Sigmoid colon (tissue), 7 donors: ENCODE data around the gene ADAMTS2. TPM values are rescaled to one million over a fixed set of nuclear protein-coding genes. Genes with fewer than 3 reads are reported as not detected.

ENCODE experiments used
- DNase-seq: peaks from one replicate; pipeline ENCODE4 v3.0.0-alpha.2; 2019
- H3K27ac ChIP-seq, 4 donors: fragments of 200-600 bp; sonication (generic); one replicate each; pipeline ENCODE4 v1.5.1; 2016 to 2019; ENCODE audit warnings: mild to moderate bottlenecking in 1 of 4
- H3K27me3 ChIP-seq, 3 donors: fragments of 200-600 bp; sonication (generic); one replicate each; pipeline ENCODE4 v1.5.1; 2019; ENCODE audit warnings: mild to moderate bottlenecking in 1 of 3
- H3K36me3 ChIP-seq, 4 donors: fragments of 200-600 bp; sonication (generic); one replicate each; pipeline ENCODE4 v1.5.1; 2016 to 2019
- H3K4me1 ChIP-seq, 4 donors: fragments of 200-600 bp; sonication (generic); one replicate each; pipeline ENCODE4 v1.5.1; 2017 to 2019
- H3K4me3 ChIP-seq, 4 donors: fragments of 200-600 bp; sonication (generic); one replicate each; pipeline ENCODE4 v1.5.1; 2017 to 2019; ENCODE audit warnings: mild to moderate bottlenecking in 2 of 4, moderate library complexity in 1 of 4
- H3K9me3 ChIP-seq, 4 donors: fragments of 200-600 bp in 3 of 4; sonication (generic) in 3 of 4; one replicate each; pipeline versions ENCODE4 v1.5.1 to v1.6.1; 2013 to 2019
- EP300 ChIP-seq, 4 donors: sonication (generic); formaldehyde crosslinking; IDR thresholded peaks; one replicate each; pipeline ENCODE4 v1.6.1; 2017; ENCODE audit warnings: antibody characterized with exemption in 4 of 4
- POLR2A ChIP-seq, 2 donors: fragments of 450-650 bp; IDR thresholded peaks; one replicate each; pipeline ENCODE4 v1.6.1; 2016; ENCODE audit warnings: antibody characterized with exemption in 2 of 2, mild to moderate bottlenecking in 2 of 2, moderate library complexity in 2 of 2
- POLR2AphosphoS5 ChIP-seq, 4 donors: sonication (generic); formaldehyde crosslinking; IDR thresholded peaks; one replicate each; pipeline ENCODE4 v1.6.1; 2017; ENCODE audit warnings: antibody characterized with exemption in 4 of 4
- WGBS, 2 donors: extraction: QIAGEN DNeasy Blood & Tissue Kit; methylation state at CpG; one replicate each; pipeline ENCODE4 v1.1.7; 2013; 5-methylcytosine and 5-hydroxymethylcytosine counted together
- intact Hi-C: fragments of 100-400 bp; cut with DNase I; formaldehyde crosslinking; loops from one replicate; pipeline ENCODE4 v1.15.1; 2023
- polyA plus RNA-seq, 3 donors: library from polyadenylated mRNA; stranded (reverse); fragments of 200-250 nt; gene quantifications; one replicate each; pipeline ENCODE4 v1.2.3, GENCODE V29; 2013
- total RNA-seq, 4 donors: library from RNA; depleted of rRNA; stranded (reverse); fragments of >200 nt; gene quantifications; one replicate each; pipeline ENCODE4 v1.1.0, GENCODE V29; 2016
- TF ChIP-seq, protein P1 (sequence below), 4 experiments: fragments of 450-650 bp in 3 of 4; fragments of 200-600 bp in 1 of 4; IDR thresholded peaks; one replicate each; pipeline ENCODE4 v1.5.1; 2016 to 2019; ENCODE audit warnings: antibody characterized with exemption in 4 of 4, mild to moderate bottlenecking in 3 of 4, moderate library complexity in 2 of 4
- donor health status: healthy with polysubstance abuse.
- donor health status: Bipolar disorder and iron deficiency.
- donor health status: healthy.

Gene ADAMTS2
- total and polyA plus RNA-seq, 7 donors = 0.69 to 33.2 (median 9.2) TPM

DNA sequence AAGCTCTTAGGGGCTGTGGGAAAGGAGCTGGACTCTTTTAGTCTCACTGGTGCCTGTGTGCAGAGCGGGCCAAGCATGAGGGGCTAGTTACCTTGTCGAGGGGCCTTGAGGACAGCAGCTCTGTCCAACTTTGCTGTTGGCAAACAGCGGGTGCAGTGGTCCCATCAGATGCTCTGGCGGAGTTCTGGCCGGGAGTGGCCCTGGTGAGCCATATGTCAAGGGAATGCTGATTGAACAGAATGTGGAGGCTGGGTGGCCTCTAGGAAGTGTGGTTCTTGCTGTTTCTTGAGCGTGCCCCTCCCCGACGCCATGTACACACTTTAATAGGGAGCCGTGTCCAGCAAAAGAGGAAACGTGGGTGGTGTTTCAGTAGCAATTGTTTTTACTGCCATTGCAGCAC, 3.6 kb upstream of the ADAMTS2 start:
- intact Hi-C loops = loop anchor here (10.0 kb wide), 1 partner anchor 146 kb away; no protein-coding TSS in a partner anchor
- TF ChIP-seq EP300 (IDR thresholded peaks at IDR 0.05) (no peak), POLR2AphosphoS5 (IDR thresholded peaks at IDR 0.05) (no peak), POLR2A (IDR thresholded peaks at IDR 0.05) (no peak)
- TF ChIP-seq, protein P1, sequence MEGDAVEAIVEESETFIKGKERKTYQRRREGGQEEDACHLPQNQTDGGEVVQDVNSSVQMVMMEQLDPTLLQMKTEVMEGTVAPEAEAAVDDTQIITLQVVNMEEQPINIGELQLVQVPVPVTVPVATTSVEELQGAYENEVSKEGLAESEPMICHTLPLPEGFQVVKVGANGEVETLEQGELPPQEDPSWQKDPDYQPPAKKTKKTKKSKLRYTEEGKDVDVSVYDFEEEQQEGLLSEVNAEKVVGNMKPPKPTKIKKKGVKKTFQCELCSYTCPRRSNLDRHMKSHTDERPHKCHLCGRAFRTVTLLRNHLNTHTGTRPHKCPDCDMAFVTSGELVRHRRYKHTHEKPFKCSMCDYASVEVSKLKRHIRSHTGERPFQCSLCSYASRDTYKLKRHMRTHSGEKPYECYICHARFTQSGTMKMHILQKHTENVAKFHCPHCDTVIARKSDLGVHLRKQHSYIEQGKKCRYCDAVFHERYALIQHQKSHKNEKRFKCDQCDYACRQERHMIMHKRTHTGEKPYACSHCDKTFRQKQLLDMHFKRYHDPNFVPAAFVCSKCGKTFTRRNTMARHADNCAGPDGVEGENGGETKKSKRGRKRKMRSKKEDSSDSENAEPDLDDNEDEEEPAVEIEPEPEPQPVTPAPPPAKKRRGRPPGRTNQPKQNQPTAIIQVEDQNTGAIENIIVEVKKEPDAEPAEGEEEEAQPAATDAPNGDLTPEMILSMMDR (IDR thresholded peaks at IDR 0.05) = no peak
- no peak for DNase-seq
- Histone ChIP-seq H3K27ac (no peak overlapping the region), H3K36me3 (no peaks in the 10 kb centered on the region), H3K9me3 (no peaks in the 10 kb centered on the region), H3K4me1 (peaks cover 0 to 16% (median 13%) of the 10 kb centered on the region in 4 donors), H3K4me3 (no peak overlapping the region), H3K27me3 (no peaks in the 10 kb centered on the region)
- WGBS, 2 donors = 61 to 66% methylated on average over 10 of the region's 10 CpGs

DNA sequence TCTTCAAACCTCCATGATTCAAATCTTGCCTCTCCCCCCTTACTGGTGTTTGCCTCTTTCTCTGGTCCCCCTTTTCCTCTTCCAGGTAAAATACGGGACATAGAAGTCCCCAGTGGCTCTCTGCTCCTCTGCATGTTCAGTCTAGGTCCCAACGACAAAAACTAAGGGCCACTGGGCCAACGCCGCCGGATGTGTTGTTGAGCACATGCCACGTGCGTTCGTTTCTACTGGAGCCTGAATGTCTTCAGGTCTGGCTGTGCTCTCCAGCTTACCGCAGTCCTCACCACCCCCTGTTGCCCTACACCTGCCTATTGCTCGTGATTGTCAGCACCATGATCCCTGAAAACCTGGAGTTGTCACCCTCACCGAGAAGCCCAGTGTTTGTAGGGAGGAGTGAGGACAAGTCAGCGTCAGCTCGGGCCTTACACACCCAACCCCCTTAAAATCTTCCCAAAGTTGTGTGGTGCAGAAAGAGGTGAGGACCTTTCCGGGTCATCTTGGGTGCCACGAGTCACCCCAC, 2.8 kb upstream of the ADAMTS2 start:
- intact Hi-C loops = loop anchor here (10.0 kb wide), 1 partner anchor 147 kb away; no protein-coding TSS in a partner anchor
- WGBS, 2 donors = 85 to 86% methylated on average over 15 of the region's 15 CpGs
- Histone ChIP-seq H3K4me1 (peaks cover 0 to 23% (median 20%) of the 10 kb centered on the region in 4 donors), H3K4me3 (no peak overlapping the region), H3K9me3 (no peaks in the 10 kb centered on the region), H3K27ac (no peak overlapping the region), H3K27me3 (no peaks in the 10 kb centered on the region), H3K36me3 (no peaks in the 10 kb centered on the region)
- DNase-seq = no peak
- no peak for TF ChIP-seq POLR2AphosphoS5 (IDR thresholded peaks at IDR 0.05)
- TF ChIP-seq POLR2A (IDR thresholded peaks at IDR 0.05) = no peak
- TF ChIP-seq, protein P1 (IDR thresholded peaks at IDR 0.05) = no peak
- no peak for TF ChIP-seq EP300 (IDR thresholded peaks at IDR 0.05)

DNA sequence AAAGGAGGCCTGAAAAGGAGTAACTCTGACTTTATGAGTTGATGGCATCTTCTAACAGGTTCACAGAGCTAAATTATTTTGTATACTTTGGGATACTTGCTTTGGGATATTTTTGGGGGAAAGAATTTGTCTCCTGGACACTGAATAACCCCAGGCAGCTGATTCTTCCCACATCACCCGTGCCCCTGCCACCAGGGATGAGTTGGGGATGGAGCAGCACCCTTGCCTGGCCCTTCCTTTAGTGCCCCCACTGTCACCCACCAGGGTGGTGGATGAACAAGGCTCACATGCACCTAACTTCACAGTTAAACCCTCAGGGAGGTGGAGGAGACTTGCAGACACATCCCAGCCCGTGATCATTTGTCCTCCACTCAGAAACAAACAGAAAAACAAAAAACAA, 2.3 kb upstream of the ADAMTS2 start:
- intact Hi-C loops = loop anchor here (10.0 kb wide), 1 partner anchor 147 kb away; no protein-coding TSS in a partner anchor
- no peaks in the 10 kb centered on the region for H3K36me3 ChIP-seq
- no peak for TF ChIP-seq POLR2A (IDR thresholded peaks at IDR 0.05)
- no peak for TF ChIP-seq EP300 (IDR thresholded peaks at IDR 0.05)
- TF ChIP-seq POLR2AphosphoS5 (IDR thresholded peaks at IDR 0.05) = no peak
- TF ChIP-seq, protein P1 (IDR thresholded peaks at IDR 0.05) = no peak
- no peaks in the 10 kb centered on the region for H3K27me3 ChIP-seq
- H3K4me1 ChIP-seq = peaks cover 0 to 28% (median 24%) of the 10 kb centered on the region in 4 donors
- no peak overlapping the region for H3K4me3 ChIP-seq
- no peak for DNase-seq
- H3K27ac ChIP-seq = no peak overlapping the region
- no peaks in the 10 kb centered on the region for H3K9me3 ChIP-seq
- 28 to 55% methylated on average over 2 of the region's 2 CpGs for WGBS, 2 donors

DNA sequence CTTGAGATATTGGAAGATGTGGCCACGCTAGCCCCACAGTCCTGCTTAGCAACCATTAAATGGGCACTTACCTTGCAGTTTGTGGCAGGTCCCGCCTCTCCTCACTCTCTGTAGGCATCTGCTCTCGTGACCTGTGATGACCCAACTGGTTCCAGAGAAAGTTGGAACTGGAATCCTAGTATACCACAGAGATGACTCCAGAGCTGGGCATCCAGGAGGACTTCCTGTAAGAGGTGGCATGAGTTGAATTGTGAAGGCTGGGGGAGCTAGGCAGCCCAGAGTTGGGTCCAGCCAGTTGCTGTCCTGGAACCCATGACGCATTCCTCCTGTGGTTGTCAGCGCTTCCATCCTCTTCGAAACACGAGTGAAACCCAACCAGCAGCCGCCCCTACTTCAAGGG, 1.6 kb upstream of the ADAMTS2 start:
- Histone ChIP-seq H3K27ac (no peak overlapping the region), H3K27me3 (no peaks in the 10 kb centered on the region), H3K4me3 (no peak overlapping the region), H3K36me3 (no peaks in the 10 kb centered on the region), H3K9me3 (no peaks in the 10 kb centered on the region), H3K4me1 (peaks cover 0 to 31% (median 26%) of the 10 kb centered on the region in 4 donors)
- DNase-seq = no peak
- intact Hi-C loops = loop anchor here (10.0 kb wide), 1 partner anchor 148 kb away; no protein-coding TSS in a partner anchor
- 82 to 89% methylated on average over 8 of the region's 8 CpGs for WGBS, 2 donors
- TF ChIP-seq POLR2A (IDR thresholded peaks at IDR 0.05) (no peak), EP300 (IDR thresholded peaks at IDR 0.05) (no peak), POLR2AphosphoS5 (IDR thresholded peaks at IDR 0.05) (no peak)
- TF ChIP-seq, protein P1 (IDR thresholded peaks at IDR 0.05) = no peak
